Suprapubic skin (tissue), 4 donors: ENCODE measurements around the gene OR10A3. TPM values are rescaled to one million over a fixed set of nuclear protein-coding genes. Genes with fewer than 3 reads are reported as not detected.

Experiments
- DNase-seq, 2 donors: peaks; one replicate each; pipeline ENCODE4 v3.0.0-alpha.2; 2019; ENCODE audit warnings: low spot score in 2 of 2
- H3K27ac ChIP-seq: fragments of 200-600 bp; sonication (generic); one replicate; pipeline ENCODE4 v1.5.1; 2019
- H3K27me3 ChIP-seq: fragments of 200-600 bp; sonication (generic); one replicate; pipeline ENCODE4 v1.5.1; 2019
- H3K36me3 ChIP-seq: fragments of 200-600 bp; sonication (generic); one replicate; pipeline ENCODE4 v1.5.1; 2019
- H3K4me1 ChIP-seq: fragments of 200-600 bp; sonication (generic); one replicate; pipeline ENCODE4 v1.5.1; 2019
- H3K4me3 ChIP-seq: fragments of 200-600 bp; sonication (generic); one replicate; pipeline ENCODE4 v1.5.1; 2019; ENCODE audit warnings: mild to moderate bottlenecking
- H3K9me3 ChIP-seq: fragments of 200-600 bp; sonication (generic); one replicate; pipeline ENCODE4 v1.5.1; 2019
- EP300 ChIP-seq: sonication (generic); formaldehyde crosslinking; IDR thresholded peaks from one replicate; pipeline ENCODE4 v1.6.1; 2017; ENCODE audit warnings: antibody characterized with exemption
- POLR2A ChIP-seq, 2 donors: fragments of 450-650 bp; IDR thresholded peaks; one replicate each; pipeline ENCODE4 v1.6.1; 2017; ENCODE audit warnings: antibody characterized with exemption in 2 of 2, mild to moderate bottlenecking in 2 of 2, moderate library complexity in 2 of 2
- POLR2AphosphoS5 ChIP-seq, 3 donors: sonication (generic); formaldehyde crosslinking; IDR thresholded peaks; one replicate each; pipeline ENCODE4 v1.6.1; 2017; ENCODE audit warnings: antibody characterized with exemption in 3 of 3
- WGBS: methylation state at CpG from one replicate; pipeline ENCODE4 v1.1.5; 2018; 5-methylcytosine and 5-hydroxymethylcytosine counted together
- total RNA-seq, 4 donors: library from RNA; depleted of rRNA; stranded (reverse); fragments of >200 nt; gene quantifications; one replicate each; pipeline ENCODE4 v1.1.0, GENCODE V29; 2016
- TF ChIP-seq, protein P1 (sequence below), 2 donors: fragments of 200-600 bp in 1 of 2; fragments of 450-650 bp in 1 of 2; sonication (generic) in 1 of 2; IDR thresholded peaks; one replicate each; pipeline ENCODE4 v1.5.1; 2016 to 2019; ENCODE audit warnings: antibody characterized with exemption in 2 of 2, mild to moderate bottlenecking in 1 of 2, moderate library complexity in 1 of 2

Gene OR10A3
- total RNA-seq, 4 donors from 2014 or later: not detected

DNA sequence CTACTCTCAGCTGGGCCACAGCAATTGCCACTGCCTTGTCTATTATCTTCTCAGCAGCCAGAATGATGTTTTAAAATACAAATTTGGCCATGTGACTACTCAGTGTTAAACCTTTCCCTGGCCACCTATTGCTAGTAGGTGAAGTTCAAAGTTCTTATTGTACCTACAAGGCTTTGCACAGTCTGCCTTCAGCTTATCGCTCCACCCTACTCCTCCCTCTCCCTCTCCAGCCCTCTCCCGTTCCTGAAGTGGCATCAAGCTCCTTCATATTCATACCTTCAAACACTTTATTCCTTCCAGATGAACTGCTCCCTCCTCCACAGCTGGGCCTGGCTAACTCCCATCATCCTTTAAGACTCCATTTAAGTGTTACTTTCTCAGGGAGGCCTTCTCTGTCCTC lies 47.7 kb downstream of the OR10A3 start:
- peaks cover 5% of the 10 kb centered on the region for H3K4me1 ChIP-seq
- H3K4me3 ChIP-seq: no peak overlapping the region
- no peaks in the 10 kb centered on the region for H3K9me3 ChIP-seq
- no peaks in the 10 kb centered on the region for H3K27me3 ChIP-seq
- no peak overlapping the region for H3K27ac ChIP-seq
- WGBS: 59% methylated on average over 2 of the region's 2 CpGs
- TF ChIP-seq, protein P1, sequence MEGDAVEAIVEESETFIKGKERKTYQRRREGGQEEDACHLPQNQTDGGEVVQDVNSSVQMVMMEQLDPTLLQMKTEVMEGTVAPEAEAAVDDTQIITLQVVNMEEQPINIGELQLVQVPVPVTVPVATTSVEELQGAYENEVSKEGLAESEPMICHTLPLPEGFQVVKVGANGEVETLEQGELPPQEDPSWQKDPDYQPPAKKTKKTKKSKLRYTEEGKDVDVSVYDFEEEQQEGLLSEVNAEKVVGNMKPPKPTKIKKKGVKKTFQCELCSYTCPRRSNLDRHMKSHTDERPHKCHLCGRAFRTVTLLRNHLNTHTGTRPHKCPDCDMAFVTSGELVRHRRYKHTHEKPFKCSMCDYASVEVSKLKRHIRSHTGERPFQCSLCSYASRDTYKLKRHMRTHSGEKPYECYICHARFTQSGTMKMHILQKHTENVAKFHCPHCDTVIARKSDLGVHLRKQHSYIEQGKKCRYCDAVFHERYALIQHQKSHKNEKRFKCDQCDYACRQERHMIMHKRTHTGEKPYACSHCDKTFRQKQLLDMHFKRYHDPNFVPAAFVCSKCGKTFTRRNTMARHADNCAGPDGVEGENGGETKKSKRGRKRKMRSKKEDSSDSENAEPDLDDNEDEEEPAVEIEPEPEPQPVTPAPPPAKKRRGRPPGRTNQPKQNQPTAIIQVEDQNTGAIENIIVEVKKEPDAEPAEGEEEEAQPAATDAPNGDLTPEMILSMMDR (IDR thresholded peaks at IDR 0.05): no peak
- TF ChIP-seq POLR2AphosphoS5 (IDR thresholded peaks at IDR 0.05): no peak
- TF ChIP-seq EP300: no peak
- TF ChIP-seq POLR2A (IDR thresholded peaks at IDR 0.05): no peak
- H3K36me3 ChIP-seq: no peaks in the 10 kb centered on the region
- DNase-seq: no peak

DNA sequence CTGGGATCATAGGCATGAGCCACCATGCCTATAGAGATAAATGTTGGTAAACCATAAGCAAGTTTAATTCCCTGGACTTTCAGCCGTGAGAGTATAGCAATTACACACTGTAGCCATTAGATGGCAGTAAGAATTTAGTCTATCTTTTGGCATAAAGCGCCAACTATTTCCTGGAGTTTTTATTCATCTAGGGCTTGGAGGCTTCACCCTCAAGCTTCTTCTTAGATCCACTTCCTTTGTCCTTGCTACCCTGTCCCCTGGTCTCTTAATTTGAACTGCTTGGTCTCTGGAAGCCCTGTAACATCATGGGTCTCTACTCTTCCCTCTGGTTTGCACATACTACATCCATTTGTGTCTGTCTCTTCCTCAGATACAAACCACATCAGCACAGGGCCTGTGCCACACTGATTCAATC lies 48.7 kb downstream of the OR10A3 start:
- H3K4me1 ChIP-seq: peaks cover 5% of the 10 kb centered on the region
- H3K4me3 ChIP-seq: no peak overlapping the region
- TF ChIP-seq EP300: no peak
- TF ChIP-seq, protein P1 (IDR thresholded peaks at IDR 0.05): peak; percentile 36 to 68
- 7% methylated on average over 2 of the region's 2 CpGs for WGBS
- H3K9me3 ChIP-seq: no peaks in the 10 kb centered on the region
- H3K27ac ChIP-seq: no peak overlapping the region
- H3K36me3 ChIP-seq: no peaks in the 10 kb centered on the region
- H3K27me3 ChIP-seq: no peaks in the 10 kb centered on the region
- no peak for DNase-seq

DNA sequence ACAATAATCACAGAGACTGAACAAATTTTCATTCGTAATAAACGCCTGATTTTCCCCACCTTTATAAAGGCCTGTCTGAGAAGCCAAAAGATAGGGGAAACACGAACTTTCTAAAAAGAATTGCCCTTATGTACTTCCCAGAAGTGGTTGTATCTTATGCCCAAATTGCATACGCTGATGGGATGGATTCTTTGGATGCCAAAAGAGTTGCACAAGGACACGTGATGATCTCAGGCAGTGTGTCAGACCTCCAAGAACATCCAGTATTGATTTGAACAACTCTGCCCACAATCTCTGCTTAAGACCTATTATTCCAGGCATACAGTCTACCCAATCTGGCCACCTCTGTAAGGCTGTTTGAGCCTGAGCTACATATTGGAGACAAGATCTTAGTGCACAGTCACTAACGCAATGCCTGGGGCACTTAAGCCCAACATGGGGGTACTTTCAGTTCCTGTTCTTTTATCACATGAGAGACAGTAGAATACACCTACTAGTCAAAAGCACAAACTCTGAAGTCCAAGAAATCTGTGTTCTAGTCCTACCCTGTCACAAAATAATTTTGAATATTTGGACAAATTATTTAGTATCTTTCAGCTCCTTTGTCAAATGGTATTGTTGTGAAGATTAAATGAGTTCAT lies 49.3 kb downstream of the OR10A3 start:
- Histone ChIP-seq H3K4me1 (peaks cover 5% of the 10 kb centered on the region), H3K36me3 (no peaks in the 10 kb centered on the region), H3K9me3 (no peaks in the 10 kb centered on the region), H3K27me3 (no peaks in the 10 kb centered on the region), H3K27ac (no peak overlapping the region), H3K4me3 (no peak overlapping the region)
- no peak for TF ChIP-seq POLR2A (IDR thresholded peaks at IDR 0.05)
- no peak for TF ChIP-seq EP300
- no peak for TF ChIP-seq POLR2AphosphoS5 (IDR thresholded peaks at IDR 0.05)
- TF ChIP-seq, protein P1 (IDR thresholded peaks at IDR 0.05): no peak
- 47% methylated on average over 6 of the region's 6 CpGs for WGBS
- DNase-seq: no peak

DNA sequence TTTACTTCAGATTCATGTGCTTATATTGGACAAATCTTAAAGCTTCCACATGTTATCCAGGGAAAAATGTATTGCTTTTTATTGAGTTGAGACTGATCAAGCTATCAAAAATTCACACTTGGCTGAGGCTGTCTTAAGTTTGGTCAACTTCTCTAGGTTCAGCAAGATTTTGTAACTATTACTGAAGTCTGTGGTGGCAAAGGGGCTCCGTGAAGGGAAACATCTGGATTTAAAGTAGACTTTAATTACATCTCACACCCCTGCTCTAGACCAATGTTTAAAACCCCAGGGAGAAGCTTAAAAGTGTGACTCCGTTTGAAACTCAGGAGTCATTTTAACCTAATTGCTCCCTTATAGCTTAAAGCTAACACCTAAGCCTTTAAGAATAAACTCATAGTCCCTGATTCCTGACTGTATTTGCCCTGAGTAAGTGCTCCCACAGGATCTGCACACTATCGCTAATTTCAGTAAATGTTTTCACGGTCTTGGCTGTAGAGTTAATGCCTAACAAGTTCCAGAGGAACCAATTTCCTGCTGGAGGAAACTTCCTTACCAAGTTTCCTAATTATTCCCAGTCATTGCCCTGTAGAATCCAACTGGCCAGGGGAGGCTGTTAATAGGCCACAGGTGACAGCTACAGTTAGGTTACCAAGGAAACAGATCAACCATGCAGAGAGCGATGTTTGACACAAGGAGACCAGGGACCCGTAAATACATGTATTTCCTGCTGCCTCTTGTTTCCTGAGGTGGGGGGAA lies 50.9 kb downstream of the OR10A3 start:
- WGBS: 36% methylated on average over 6 of the region's 6 CpGs
- DNase-seq: no peak

DNA sequence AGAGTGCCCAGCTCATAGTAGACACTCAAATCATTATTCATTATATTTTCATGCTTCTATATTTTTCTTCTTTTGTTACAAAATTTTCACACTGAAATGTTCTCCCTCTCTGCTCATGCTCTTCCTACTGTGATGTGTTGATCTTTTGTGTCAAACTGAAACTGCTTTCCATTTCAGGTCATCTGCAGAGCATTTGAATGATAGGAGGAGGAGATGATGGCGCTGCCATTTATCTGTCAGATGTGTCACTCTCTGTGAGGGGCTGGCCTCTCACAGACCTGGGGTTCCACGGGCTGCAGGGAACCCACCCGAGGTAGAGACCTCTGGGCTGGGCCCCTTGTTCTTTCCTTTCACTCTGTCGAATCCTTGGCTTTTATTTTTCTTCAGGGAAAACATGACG lies 51.5 kb downstream of the OR10A3 start:
- H3K27ac ChIP-seq: no peak overlapping the region
- H3K4me3 ChIP-seq: no peak overlapping the region
- H3K27me3 ChIP-seq: no peaks in the 10 kb centered on the region
- DNase-seq: no peak
- no peak for TF ChIP-seq POLR2AphosphoS5 (IDR thresholded peaks at IDR 0.05)
- TF ChIP-seq, protein P1 (IDR thresholded peaks at IDR 0.05): no peak
- no peak for TF ChIP-seq POLR2A (IDR thresholded peaks at IDR 0.05)
- no peak for TF ChIP-seq EP300
- WGBS: 47% methylated on average over 5 of the region's 5 CpGs
- H3K36me3 ChIP-seq: no peaks in the 10 kb centered on the region
- peaks cover 5% of the 10 kb centered on the region for H3K4me1 ChIP-seq
- no peaks in the 10 kb centered on the region for H3K9me3 ChIP-seq

More for the DNA sequence above, 50.9 kb downstream of the OR10A3 start:
- Histone ChIP-seq H3K27me3 (no peaks in the 10 kb centered on the region), H3K4me3 (no peak overlapping the region), H3K9me3 (no peaks in the 10 kb centered on the region), H3K27ac (no peak overlapping the region), H3K36me3 (no peaks in the 10 kb centered on the region), H3K4me1 (peaks cover 5% of the 10 kb centered on the region)
- TF ChIP-seq EP300 (no peak), POLR2A (IDR thresholded peaks at IDR 0.05) (no peak), POLR2AphosphoS5 (IDR thresholded peaks at IDR 0.05) (no peak)
- TF ChIP-seq, protein P1 (IDR thresholded peaks at IDR 0.05): no peak
